PC-3 (cell line): ENCODE results near the gene BABAM1. TPM values are rescaled to one million over a fixed set of nuclear protein-coding genes. Genes with fewer than 3 reads are reported as not detected.

ENCODE experiments used
- ATAC-seq: fragments of 200-7000 bp; cut with Tn5 transposase; 2 replicates; pipeline ENCODE4 v1.9.1; 2020; ENCODE audit warnings: mild to moderate bottlenecking, moderate library complexity
- BruUV-seq: library from RNA; stranded (reverse); fragments of 400-500 nt; replicated peaks from 2 replicates; lab custom pipeline; 2021; lab: Mats Ljungman, UMichigan
- CTCF ChIA-PET: fragments of 300-600 bp; sonication (Branson Sonifier 250); formaldehyde crosslinking; loops from one replicate; lab custom pipeline; 2022; ENCODE audit warnings: antibody characterized with exemption; lab: Charles Lee
- POLR2A ChIA-PET: fragments of 300-600 bp; sonication (Branson Sonifier 250); formaldehyde crosslinking; loops from one replicate; lab custom pipeline; 2022; ENCODE audit warnings: antibody characterized with exemption; ENCODE audit not compliant: unreplicated experiment; lab: Charles Lee
- DNase-seq: peaks from one replicate; pipeline ENCODE4 v3.0.0-alpha.2; 2015
- H2AFZ ChIP-seq: fragments of 300-600 bp; sonication (generic); 2 replicates; pipeline ENCODE4 v1.6.0; 2016; ENCODE audit warnings: antibody characterized with exemption, low read length
- H3F3A ChIP-seq: fragments of 300-600 bp; sonication (generic); one replicate; pipeline ENCODE4 v1.6.0; 2017; ENCODE audit warnings: antibody characterized with exemption, low read length, control low read depth, mild to moderate bottlenecking; ENCODE audit not compliant: unreplicated experiment
- H3K27ac ChIP-seq: fragments of 300-600 bp; sonication (generic); 2 replicates; pipeline ENCODE4 v1.5.1; 2016; ENCODE audit warnings: mild to moderate bottlenecking, low read length
- H3K27me3 ChIP-seq: fragments of 300-600 bp; sonication (generic); 2 replicates; pipeline ENCODE4 v1.6.1; 2016; ENCODE audit warnings: low read length, mixed read lengths
- H3K36me3 ChIP-seq: fragments of 300-600 bp; sonication (generic); 2 replicates; pipeline ENCODE4 v1.6.1; 2016; ENCODE audit warnings: low read depth, mixed run types, low read length, mixed read lengths
- H3K4me1 ChIP-seq: fragments of 300-600 bp; sonication (generic); 2 replicates; pipeline ENCODE4 v1.5.1; 2016; ENCODE audit warnings: low read length; ENCODE audit not compliant: insufficient read depth
- H3K4me2 ChIP-seq: fragments of 300-600 bp; sonication (generic); 2 replicates; pipeline ENCODE4 v1.6.0; 2016; ENCODE audit warnings: low read length
- H3K4me3 ChIP-seq: fragments of 300-600 bp; sonication (generic); 2 replicates; pipeline ENCODE4 v1.5.1; 2016; ENCODE audit warnings: mild to moderate bottlenecking, low read length, mixed read lengths
- H3K79me2 ChIP-seq: fragments of 300-600 bp; sonication (generic); 2 replicates; pipeline ENCODE4 v1.6.1; 2017; ENCODE audit warnings: low read length, mixed read lengths
- H3K9ac ChIP-seq: fragments of 300-600 bp; sonication (generic); 2 replicates; pipeline ENCODE4 v1.6.0; 2016; ENCODE audit warnings: mild to moderate bottlenecking, low read length
- H3K9me2 ChIP-seq: fragments of 300-600 bp; sonication (generic); replicated peaks from 2 replicates; pipeline ENCODE4 v1.6.1; 2016; ENCODE audit warnings: mixed run types, low read length, mixed read lengths
- H3K9me3 ChIP-seq: fragments of 300-600 bp; sonication (generic); 2 replicates; pipeline ENCODE4 v1.6.1; 2016; ENCODE audit warnings: low read length, mixed read lengths
- H4K20me1 ChIP-seq: fragments of 300-600 bp; sonication (generic); 2 replicates; pipeline ENCODE4 v1.6.1; 2016; ENCODE audit warnings: low read length, mixed read lengths
- CTCF ChIP-seq: fragments of 300-600 bp; sonication (generic); conservative IDR thresholded peaks from 2 replicates; pipeline ENCODE4 v1.5.1; 2017; ENCODE audit warnings: antibody characterized with exemption, low read depth, mild to moderate bottlenecking, low read length
- EZH2 ChIP-seq: fragments of 300-600 bp; sonication (generic); IDR thresholded peaks from one replicate; pipeline ENCODE4 v1.6.1; 2017; ENCODE audit warnings: antibody characterized with exemption, mild to moderate bottlenecking, low read length; ENCODE audit not compliant: unreplicated experiment
- EZH2phosphoT487 ChIP-seq: fragments of 300-600 bp; sonication (generic); IDR thresholded peaks from 2 replicates; pipeline ENCODE4 v1.6.1; 2018; ENCODE audit warnings: mild to moderate bottlenecking, antibody characterized with exemption, low read length, borderline replicate concordance
- intact Hi-C: fragments of 100-400 bp; cut with micrococcal nuclease; formaldehyde crosslinking; loops from 2 replicates; pipeline ENCODE4 v1.9.0; 2023
- total RNA-seq: library from RNA; depleted of rRNA; stranded (reverse); fragments of >200 nt; gene quantifications from 2 replicates; pipeline ENCODE4 v1.2.3, GENCODE V29; 2014

BABAM1 gene
- total RNA-seq, 1 experiment from 2014 or later = 196 TPM

DNA sequence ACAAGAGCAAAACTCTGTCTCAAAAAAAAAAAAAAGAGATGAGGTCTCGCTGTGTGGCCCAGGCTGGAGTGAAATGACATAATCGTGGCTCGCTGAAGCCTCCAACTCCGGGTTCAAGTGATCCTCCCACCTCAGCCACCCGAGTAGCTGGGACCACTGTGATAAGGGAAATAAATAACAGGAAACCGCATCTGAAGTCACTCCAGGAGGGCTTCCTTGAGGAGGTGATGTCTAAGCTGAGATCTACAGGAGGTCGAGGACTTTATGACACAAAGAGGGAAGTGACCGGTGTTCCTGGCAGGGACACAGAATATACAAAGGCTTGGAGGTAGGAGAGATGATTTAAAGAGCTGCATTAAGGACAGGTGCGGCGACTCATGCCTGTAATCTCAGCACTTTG, 12.6 kb upstream of the BABAM1 start:
- no peak overlapping the region for H3K4me3 ChIP-seq
- POLR2A ChIA-PET = interaction anchor here (0.6 kb wide), 1 partner anchor 635 kb away, joined by 3 read pairs; no protein-coding TSS in a partner anchor
- H3K9me3 ChIP-seq = 0 out of 2 replicates have a peak, but pooled peaks cover 3% of the 10 kb centered on the region
- H4K20me1 ChIP-seq = no peaks in the 10 kb centered on the region
- 0 out of 2 replicates have a peak, but pooled peaks cover 2% of the 10 kb centered on the region for H3K4me1 ChIP-seq
- TF ChIP-seq EZH2phosphoT487 (no peak), CTCF (no peak), EZH2 (no peak)
- no peak overlapping the region for H3K9ac ChIP-seq
- H2AFZ ChIP-seq = no peak overlapping the region
- ATAC-seq (no peak), DNase-seq (no peak)
- CTCF ChIA-PET = interaction anchor here (1.2 kb wide), 1 partner anchor 8 kb away, joined by 5 read pairs; no protein-coding TSS in a partner anchor
- H3K27ac ChIP-seq = no peak overlapping the region
- no peaks in the 10 kb centered on the region for H3K27me3 ChIP-seq
- no peak overlapping the region for H3K4me2 ChIP-seq
- intact Hi-C loops = no loop called here
- H3K79me2 ChIP-seq = no peaks in the 10 kb centered on the region
- no peaks in the 10 kb centered on the region for H3K9me2 ChIP-seq
- no peaks in the 10 kb centered on the region for H3F3A ChIP-seq
- BruUV-seq = no TSS peak
- H3K36me3 ChIP-seq = no peaks in the 10 kb centered on the region

GRCh38 chr19:17255150-17255621, 12.1 kb upstream of the BABAM1 start:
- Histone ChIP-seq H3K27ac (no peak overlapping the region), H3K4me3 (no peak overlapping the region), H3K79me2 (no peaks in the 10 kb centered on the region), H3K9me2 (no peaks in the 10 kb centered on the region), H3K9me3 (0 out of 2 replicates have a peak, but pooled peaks cover 5% of the 10 kb centered on the region), H3K4me1 (no peaks in the 10 kb centered on the region), H3K9ac (no peak overlapping the region), H4K20me1 (no peaks in the 10 kb centered on the region), H3K4me2 (no peak overlapping the region), H2AFZ (no peak overlapping the region), H3K36me3 (no peaks in the 10 kb centered on the region), H3F3A (no peaks in the 10 kb centered on the region), H3K27me3 (no peaks in the 10 kb centered on the region)
- ChIA-PET CTCF (interaction anchor here (1.2 kb wide), 1 partner anchor 8 kb away, joined by 5 read pairs; no protein-coding TSS in a partner anchor), POLR2A (interaction anchor here (0.6 kb wide), 1 partner anchor 634 kb away, joined by 3 read pairs; no protein-coding TSS in a partner anchor)
- TF ChIP-seq CTCF (no peak), EZH2phosphoT487 (no peak), EZH2 (no peak)
- BruUV-seq = no TSS peak
- intact Hi-C loops = no loop called here
- DNase-seq = peak; percentile 34
- no peak for ATAC-seq

GRCh38 chr19:17256130-17256529, 11.1 kb upstream of the BABAM1 start:
- ATAC-seq (no peak), DNase-seq (no peak)
- no peaks in the 10 kb centered on the region for H3K79me2 ChIP-seq
- H3K9ac ChIP-seq = no peak overlapping the region
- TF ChIP-seq CTCF (no peak), EZH2 (no peak), EZH2phosphoT487 (no peak)
- ChIA-PET CTCF (no interaction called here), POLR2A (interaction anchor here (0.5 kb wide), 1 partner anchor 160 kb away, joined by 31 read pairs; no protein-coding TSS in a partner anchor)
- H3K9me2 ChIP-seq = no peaks in the 10 kb centered on the region
- no peak overlapping the region for H2AFZ ChIP-seq
- 0 out of 2 replicates have a peak, but pooled peaks cover 5% of the 10 kb centered on the region for H3K9me3 ChIP-seq
- intact Hi-C loops = no loop called here
- no peaks in the 10 kb centered on the region for H3K27me3 ChIP-seq
- no TSS peak for BruUV-seq
- no peaks in the 10 kb centered on the region for H3F3A ChIP-seq
- H3K4me2 ChIP-seq = no peak overlapping the region
- no peaks in the 10 kb centered on the region for H3K4me1 ChIP-seq
- H3K4me3 ChIP-seq = no peak overlapping the region
- H4K20me1 ChIP-seq = no peaks in the 10 kb centered on the region
- H3K27ac ChIP-seq = no peak overlapping the region
- H3K36me3 ChIP-seq = no peaks in the 10 kb centered on the region
